Nephron (organoid): ENCODE results near the gene STEAP3.

Experiments used
- H3K27ac Mint-ChIP-seq, 3 experiments: 2 replicates each; pipeline ENCODE4 v1.8.0; 2020; ENCODE audit warnings: mixed read lengths in 3 of 3, mild to moderate bottlenecking in 2 of 3, moderate library complexity in 1 of 3
- H3K27me3 Mint-ChIP-seq: 2 replicates; pipeline ENCODE4 v1.8.0; 2021; ENCODE audit warnings: low read depth, mild to moderate bottlenecking, moderate library complexity, mixed read lengths
- H3K36me3 Mint-ChIP-seq: 2 replicates; pipeline ENCODE4 v1.8.0; 2020; ENCODE audit warnings: low read depth, mixed read lengths
- H3K4me1 Mint-ChIP-seq: 2 replicates; pipeline ENCODE4 v1.8.0; 2020; ENCODE audit warnings: mixed read lengths
- H3K4me3 Mint-ChIP-seq, 3 experiments: 2 replicates each; pipeline ENCODE4 v1.8.0; 2020; ENCODE audit warnings: mild to moderate bottlenecking in 3 of 3, mixed read lengths in 3 of 3, moderate library complexity in 2 of 3
- H3K9me3 Mint-ChIP-seq: 2 replicates; pipeline ENCODE4 v1.8.0; 2020; ENCODE audit warnings: mixed read lengths
- CTCF ChIP-seq, 3 experiments: fragments of 200-600 bp; sonication (generic); IDR thresholded peaks; one replicate each; pipeline ENCODE4 v1.5.0; 2021; ENCODE audit warnings: antibody characterized with exemption in 3 of 3; ENCODE audit not compliant: unreplicated experiment in 3 of 3

The STEAP3 gene

GRCh38 chr2:119247844-119248271 is 24.2 kb downstream of the STEAP3 start:
- no peak for TF ChIP-seq CTCF (IDR thresholded peaks at IDR 0.05; ENCODE audit: unreplicated experiment in 3 of 3)

DNA sequence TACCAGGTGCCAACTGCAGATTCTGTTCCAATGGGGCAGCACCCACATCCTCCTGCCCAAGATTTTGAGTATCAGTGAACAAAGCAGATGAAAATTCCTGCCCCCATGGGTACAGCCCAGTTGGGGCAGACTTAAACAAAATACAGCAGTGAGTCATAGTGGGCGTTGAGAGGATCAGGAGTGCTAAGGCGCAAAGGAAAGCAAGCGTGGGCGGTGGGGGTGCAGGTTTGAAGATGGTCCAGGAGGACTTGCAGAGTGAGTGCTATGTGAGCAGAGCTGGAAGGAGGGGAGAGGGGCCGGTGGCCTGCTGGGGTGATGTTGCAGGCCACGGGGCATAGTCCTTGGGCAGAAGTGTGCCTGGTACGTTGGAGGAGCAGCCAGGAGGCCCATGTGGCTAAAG is 24.7 kb downstream of the STEAP3 start:
- Mint-ChIP-seq H3K27ac (no peak overlapping the region), H3K36me3 (no peaks in the 10 kb centered on the region), H3K9me3 (peaks cover 3% of the 10 kb centered on the region), H3K27me3 (peaks cover 17% of the 10 kb centered on the region), H3K4me1 (no peaks in the 10 kb centered on the region), H3K4me3 (no peak overlapping the region)
- no peak for TF ChIP-seq CTCF (IDR thresholded peaks at IDR 0.05; ENCODE audit: unreplicated experiment in 3 of 3)

More at GRCh38 chr2:119247844-119248271, 24.2 kb downstream of the STEAP3 start:
- Mint-ChIP-seq H3K4me3 (no peak overlapping the region), H3K27ac (no peak overlapping the region), H3K9me3 (peaks cover 3% of the 10 kb centered on the region), H3K36me3 (no peaks in the 10 kb centered on the region), H3K4me1 (no peaks in the 10 kb centered on the region), H3K27me3 (peaks cover 14% of the 10 kb centered on the region)

DNA sequence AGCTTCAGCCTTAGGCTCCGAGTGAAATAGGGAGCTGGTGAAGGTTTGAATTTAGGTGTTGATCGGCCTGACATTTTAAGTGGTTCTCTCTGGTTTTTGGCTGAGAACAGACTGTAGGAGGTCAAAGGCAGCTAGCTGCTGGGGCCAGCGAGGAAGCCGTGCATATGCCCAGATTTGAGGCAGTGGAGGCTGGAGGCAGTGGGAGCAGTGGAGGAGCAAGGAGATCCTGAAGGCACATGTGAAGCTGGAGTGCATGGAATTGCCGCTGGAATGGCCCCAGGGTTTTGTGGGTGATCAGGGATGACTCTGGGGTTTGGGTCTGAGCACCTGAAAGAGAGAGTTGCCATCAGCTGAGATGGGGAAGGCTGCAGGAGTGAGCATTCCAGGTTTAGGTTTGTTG is 25.1 kb downstream of the STEAP3 start:
- no peaks in the 10 kb centered on the region for H3K4me1 Mint-ChIP-seq
- peaks cover 3% of the 10 kb centered on the region for H3K9me3 Mint-ChIP-seq
- no peaks in the 10 kb centered on the region for H3K36me3 Mint-ChIP-seq
- TF ChIP-seq CTCF (IDR thresholded peaks at IDR 0.05; ENCODE audit: unreplicated experiment in 3 of 3): no peak
- H3K27ac Mint-ChIP-seq: no peak overlapping the region
- no peak overlapping the region for H3K4me3 Mint-ChIP-seq
- peaks cover 20% of the 10 kb centered on the region for H3K27me3 Mint-ChIP-seq

DNA sequence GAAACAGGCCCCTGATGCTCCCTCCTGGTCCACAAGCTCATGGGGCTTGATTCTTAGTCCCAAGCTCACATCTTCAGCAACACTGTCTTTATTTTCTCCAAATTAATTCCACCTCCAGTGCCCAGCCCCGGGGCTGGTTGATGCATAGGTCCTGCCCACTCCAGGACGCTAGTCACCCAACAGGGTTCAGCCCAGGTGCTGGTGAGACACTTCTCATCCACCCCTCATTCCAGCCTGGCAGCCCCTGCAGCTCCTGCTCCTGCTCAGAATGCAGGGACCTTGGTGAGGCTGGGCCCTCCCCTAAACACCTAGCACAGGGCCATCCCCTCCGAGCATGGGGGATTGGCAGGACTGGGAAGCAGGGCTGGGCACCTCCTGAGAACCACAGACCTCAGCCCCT is 25.7 kb downstream of the STEAP3 start:
- Mint-ChIP-seq H3K4me1 (no peaks in the 10 kb centered on the region), H3K4me3 (no peak overlapping the region), H3K36me3 (no peaks in the 10 kb centered on the region), H3K9me3 (peaks cover 3% of the 10 kb centered on the region), H3K27me3 (peaks cover 20% of the 10 kb centered on the region), H3K27ac (no peak overlapping the region)
- no peak for TF ChIP-seq CTCF (IDR thresholded peaks at IDR 0.05; ENCODE audit: unreplicated experiment in 3 of 3)

DNA sequence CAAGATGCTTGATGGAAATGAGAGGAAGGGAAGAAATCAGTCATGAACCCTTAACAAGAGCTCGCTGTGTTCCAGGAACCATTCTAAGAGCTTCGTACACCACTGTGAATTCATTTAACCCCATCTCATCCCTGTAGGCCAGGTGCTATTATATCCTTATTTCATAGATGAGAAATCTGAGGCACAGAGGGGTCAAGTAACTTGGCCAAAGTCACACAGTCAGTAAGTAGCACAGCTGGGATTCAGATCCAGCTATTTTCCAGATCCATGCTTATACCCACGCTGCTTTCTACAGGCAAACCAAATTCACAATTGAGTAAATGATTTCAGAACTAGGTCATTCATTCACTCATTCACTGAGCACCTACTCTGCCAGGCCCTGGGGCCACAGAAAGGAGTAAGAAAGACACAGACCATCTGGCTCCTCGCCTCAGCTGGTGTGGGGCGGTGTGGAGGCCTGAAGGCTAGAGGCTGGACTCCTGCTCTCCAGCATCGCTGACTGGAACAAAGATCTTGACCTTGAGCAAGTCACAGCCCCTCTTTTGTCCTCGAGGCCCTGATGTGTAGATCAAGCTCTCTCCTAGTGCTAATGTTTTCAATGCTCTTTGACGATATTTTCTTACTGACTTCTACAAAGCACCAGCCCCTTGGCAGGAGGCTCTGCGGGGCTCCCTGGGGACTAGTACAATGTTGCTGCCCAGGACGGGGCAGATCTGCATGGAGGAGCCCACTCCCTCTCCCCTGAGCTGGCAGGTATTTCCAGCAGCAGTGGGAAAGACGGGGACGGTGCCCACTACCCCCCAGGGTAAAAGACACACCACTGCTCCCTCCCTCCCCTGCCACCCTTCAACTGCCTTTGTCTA is 26.5 kb downstream of the STEAP3 start:
- H3K27ac Mint-ChIP-seq: no peak overlapping the region

More for the DNA sequence above, 26.5 kb downstream of the STEAP3 start:
- no peaks in the 10 kb centered on the region for H3K4me1 Mint-ChIP-seq
- peaks cover 20% of the 10 kb centered on the region for H3K27me3 Mint-ChIP-seq
- TF ChIP-seq CTCF (IDR thresholded peaks at IDR 0.05; ENCODE audit: unreplicated experiment in 3 of 3): no peak
- H3K4me3 Mint-ChIP-seq: no peak overlapping the region
- H3K9me3 Mint-ChIP-seq: peaks cover 3% of the 10 kb centered on the region
- H3K36me3 Mint-ChIP-seq: no peaks in the 10 kb centered on the region
